H1 (cell line): ENCODE results near the gene GCSAML. TPM values are rescaled to one million over a fixed set of nuclear protein-coding genes. Genes with fewer than 3 reads are reported as not detected.

Experiments used
- CTCF ChIA-PET: fragments of 300-600 bp; sonication (Branson Sonifier 250); formaldehyde crosslinking; loops from one replicate; lab custom pipeline; 2021; ENCODE audit not compliant: partially characterized antibody; lab: Charles Lee
- POLR2A ChIA-PET: fragments of 300-600 bp; sonication (Branson Sonifier 250); formaldehyde crosslinking; loops from one replicate; lab custom pipeline; 2021; ENCODE audit warnings: inconsistent platforms; ENCODE audit not compliant: partially characterized antibody; lab: Charles Lee
- DNase-seq, 2 experiments: peaks; one replicate each; pipeline versions ENCODE4 v3.0.0 to v3.0.0-alpha.2; 2010 to 2022; ENCODE audit warnings: low spot score in 2 of 2, low read depth in 1 of 2, mixed read lengths in 1 of 2
- FAIRE-seq: peaks from 2 replicates; lab custom pipeline; 2011; peaks lifted over from hg19 to GRCh38; lab: Jason Lieb, UNC
- H2AFZ ChIP-seq: 2 replicates; pipeline ENCODE4 v1.8.1; 2012; ENCODE audit warnings: low read length, inconsistent platforms
- H2AK5ac ChIP-seq: 2 replicates; pipeline ENCODE4 v1.6.1; 2013; ENCODE audit warnings: low read depth, low read length
- H2BK120ac ChIP-seq: replicated peaks from 2 replicates; pipeline ENCODE3; 2013; ENCODE audit warnings: low read depth, low read length, inconsistent platforms
- H2BK12ac ChIP-seq: 2 replicates; pipeline ENCODE4 v1.6.1; 2013; ENCODE audit warnings: low read depth, low read length
- H2BK15ac ChIP-seq: 2 replicates; pipeline ENCODE4 v1.6.1; 2013; ENCODE audit warnings: low read length
- H2BK20ac ChIP-seq: 2 replicates; pipeline ENCODE4 v1.6.1; 2013; ENCODE audit warnings: low read length
- H2BK5ac ChIP-seq: 2 replicates; pipeline ENCODE4 v1.6.1; 2013; ENCODE audit warnings: low read depth, low read length
- H3K14ac ChIP-seq: 2 replicates; pipeline ENCODE4 v1.6.1; 2013; ENCODE audit warnings: inconsistent platforms; ENCODE audit not compliant: insufficient read length
- H3K18ac ChIP-seq: 2 replicates; pipeline ENCODE4 v1.6.1; 2013; ENCODE audit warnings: low read length; ENCODE audit errors: extremely low read depth
- H3K23ac ChIP-seq: 2 replicates; pipeline ENCODE4 v1.6.1; 2013; ENCODE audit warnings: inconsistent platforms; ENCODE audit not compliant: insufficient read length
- H3K23me2 ChIP-seq: 2 replicates; pipeline ENCODE4 v1.6.1; 2013; ENCODE audit warnings: low read depth, low read length
- H3K27ac ChIP-seq: 2 replicates; pipeline ENCODE4 v1.6.1; 2011; ENCODE audit warnings: low read depth, low read length, inconsistent platforms
- H3K27me3 ChIP-seq, 4 experiments: replicated peaks in 1 of 4; 1 replicate in 1 of 4; 2 replicates in 3 of 4; pipeline versions ENCODE4 v1.6.1 to v1.8.1; 2011 to 2013; ENCODE audit warnings: low read length in 3 of 4, mild to moderate bottlenecking in 3 of 4, inconsistent platforms in 2 of 4, mixed read lengths in 2 of 4, moderate library complexity in 1 of 4; ENCODE audit not compliant: control insufficient read depth in 3 of 4, insufficient read depth in 3 of 4; ENCODE audit errors: extremely low read depth in 1 of 4
- H3K36me3 ChIP-seq, 4 experiments: 2 replicates each; pipeline versions ENCODE4 v1.6.1 to v1.8.1; 2011 to 2013; ENCODE audit warnings: mild to moderate bottlenecking in 4 of 4, low read length in 3 of 4, moderate library complexity in 2 of 4, control low read depth in 1 of 4, inconsistent platforms in 1 of 4; ENCODE audit not compliant: insufficient read depth in 4 of 4, control insufficient read depth in 2 of 4
- H3K4ac ChIP-seq: replicated peaks from 2 replicates; pipeline ENCODE3; 2013; ENCODE audit warnings: low read length, low read depth, mixed read lengths, inconsistent platforms; ENCODE audit not compliant: insufficient read length
- H3K4me1 ChIP-seq, 4 experiments: replicated peaks in 1 of 4; 1 replicate in 1 of 4; 2 replicates in 3 of 4; pipeline versions ENCODE4 v1.6.1 to v1.8.1; 2011 to 2013; ENCODE audit warnings: low read length in 3 of 4, inconsistent platforms in 2 of 4, mixed read lengths in 1 of 4; ENCODE audit not compliant: insufficient read depth in 4 of 4, control insufficient read depth in 3 of 4
- H3K4me2 ChIP-seq, 2 experiments: 2 replicates each; pipeline versions ENCODE4 v1.6.1 to v1.8.1; 2011 to 2013; ENCODE audit warnings: low read depth in 2 of 2, low read length in 2 of 2, control low read depth in 1 of 2, inconsistent platforms in 1 of 2, mild to moderate bottlenecking in 1 of 2; ENCODE audit not compliant: insufficient read depth in 1 of 2
- H3K4me3 ChIP-seq, 4 experiments: fragments of 200-600, 300-600 bp in 1 of 4; sonication (generic), shearing (Covaris generic), sonication (Bioruptor Twin) in 1 of 4; 2 replicates each; pipeline versions ENCODE4 v1.5.1 to v1.8.1; 2011 to 2016; ENCODE audit warnings: low read length in 4 of 4, low read depth in 3 of 4, control low read depth in 2 of 4, inconsistent platforms in 2 of 4, mild to moderate bottlenecking in 2 of 4, mixed read lengths in 1 of 4, moderate library complexity in 1 of 4; ENCODE audit not compliant: insufficient read depth in 2 of 4; ENCODE audit errors: extremely low read depth in 1 of 4
- H3K56ac ChIP-seq: replicated peaks from 2 replicates; pipeline ENCODE3; 2013; ENCODE audit warnings: low read depth, mild to moderate bottlenecking, mixed read lengths, low read length, inconsistent platforms; ENCODE audit not compliant: insufficient read length
- H3K79me1 ChIP-seq: 2 replicates; pipeline ENCODE4 v1.6.1; 2013; ENCODE audit warnings: low read depth, low read length, control low read depth
- H3K79me2 ChIP-seq, 2 experiments: 2 replicates each; pipeline versions ENCODE4 v1.6.1 to v1.8.1; 2012 to 2013; ENCODE audit warnings: low read length in 2 of 2, mild to moderate bottlenecking in 2 of 2, inconsistent platforms in 1 of 2; ENCODE audit not compliant: insufficient read depth in 2 of 2, control insufficient read depth in 1 of 2
- H3K9ac ChIP-seq, 4 experiments: replicated peaks in 1 of 4; 1 replicate in 1 of 4; 2 replicates in 3 of 4; pipeline versions ENCODE4 v1.6.1 to v1.8.1; 2011 to 2013; ENCODE audit warnings: low read depth in 3 of 4, low read length in 3 of 4, control low read depth in 2 of 4, mild to moderate bottlenecking in 2 of 4, moderate library complexity in 2 of 4, inconsistent platforms in 1 of 4; ENCODE audit errors: extremely low read depth in 1 of 4
- H3K9me3 ChIP-seq, 2 experiments: 2 replicates each; pipeline versions ENCODE4 v1.6.1 to v1.8.1; 2012 to 2013; ENCODE audit warnings: mild to moderate bottlenecking in 2 of 2, moderate library complexity in 2 of 2, control low read depth in 1 of 2, inconsistent platforms in 1 of 2, low read depth in 1 of 2, low read length in 1 of 2, mixed read lengths in 1 of 2; ENCODE audit not compliant: insufficient read depth in 2 of 2
- H4K20me1 ChIP-seq, 2 experiments: replicated peaks in 1 of 2; 2 replicates each; pipeline versions ENCODE3 to v1.8.1; 2011 to 2013; ENCODE audit warnings: inconsistent platforms in 2 of 2, low read length in 2 of 2, mild to moderate bottlenecking in 1 of 2; ENCODE audit not compliant: insufficient read depth in 2 of 2, control insufficient read depth in 1 of 2
- H4K5ac ChIP-seq: 2 replicates; pipeline ENCODE4 v1.6.1; 2013; ENCODE audit warnings: low read length, low read depth, mixed read lengths, inconsistent platforms; ENCODE audit not compliant: insufficient read length
- H4K8ac ChIP-seq: 2 replicates; pipeline ENCODE4 v1.8.0; 2013; ENCODE audit warnings: mild to moderate bottlenecking, moderate library complexity, low read length, inconsistent platforms; ENCODE audit not compliant: insufficient read depth; ENCODE audit errors: extremely low read depth
- H4K91ac ChIP-seq: replicated peaks from 2 replicates; pipeline ENCODE3; 2013; ENCODE audit warnings: low read length, mixed read lengths, inconsistent platforms; ENCODE audit not compliant: insufficient read length
- ASH2L ChIP-seq: fragments of 200-600, 300-600 bp; sonication (generic); IDR thresholded peaks from one replicate; pipeline ENCODE4 v1.7.1; 2017; ENCODE audit warnings: low read length
- CHD2 ChIP-seq: IDR thresholded peaks from 2 replicates; pipeline ENCODE4 v1.6.1; 2012; ENCODE audit warnings: low read length, improper control_type of control experiment
- CREB1 ChIP-seq: IDR thresholded peaks from 2 replicates; pipeline ENCODE4 v1.6.1; 2012; ENCODE audit warnings: inconsistent platforms
- CTCF ChIP-seq, 3 experiments: IDR thresholded peaks; 1 replicate in 2 of 3; 2 replicates in 1 of 3; pipeline versions ENCODE4 v1.5.1 to v1.6.1; 2011; ENCODE audit warnings: low read length in 3 of 3, mild to moderate bottlenecking in 3 of 3, inconsistent platforms in 2 of 3, low read depth in 1 of 3, moderate library complexity in 1 of 3; ENCODE audit not compliant: insufficient read depth in 1 of 3; ENCODE audit errors: control extremely low read depth in 1 of 3
- HDAC6 ChIP-seq: IDR thresholded peaks from one replicate; pipeline ENCODE4 v1.7.1; 2012; ENCODE audit warnings: low read depth, mild to moderate bottlenecking, inconsistent platforms, low read length, moderate library complexity
- MAX ChIP-seq: IDR thresholded peaks from 2 replicates; pipeline ENCODE4 v1.6.1; 2012; ENCODE audit warnings: inconsistent platforms
- PHF8 ChIP-seq: fragments of 200-600 bp; sonication (generic); conservative IDR thresholded peaks from 2 replicates; pipeline ENCODE4 v1.7.1; 2012; ENCODE audit warnings: low read depth, mild to moderate bottlenecking, inconsistent platforms, low read length, moderate library complexity
- POLR2A ChIP-seq, 2 experiments: IDR thresholded peaks; 1 replicate in 1 of 2; 2 replicates in 1 of 2; pipeline ENCODE4 v1.6.1; 2011; ENCODE audit warnings: low read depth in 2 of 2, low read length in 2 of 2, mild to moderate bottlenecking in 2 of 2; ENCODE audit errors: control extremely low read depth in 1 of 2
- SAP30 ChIP-seq: fragments of 300-600 bp; sonication (generic); IDR thresholded peaks from 2 replicates; pipeline ENCODE4 v1.7.1; 2012; ENCODE audit warnings: low read length, moderate library complexity, mild to moderate bottlenecking, inconsistent platforms; ENCODE audit not compliant: insufficient read depth, insufficient replicate concordance
- TAF1 ChIP-seq: IDR thresholded peaks from 2 replicates; pipeline ENCODE4 v1.6.1; 2011; ENCODE audit warnings: mild to moderate bottlenecking, low read depth, low read length
- TAF7 ChIP-seq: optimal IDR thresholded peaks from 2 replicates; pipeline ENCODE3; 2011; ENCODE audit warnings: low read depth, mild to moderate bottlenecking, inconsistent platforms, low read length, moderate library complexity, borderline replicate concordance
- TBP ChIP-seq: IDR thresholded peaks from 2 replicates; pipeline ENCODE4 v1.6.1; 2011; ENCODE audit warnings: low read depth, low read length, improper control_type of control experiment
- WGBS, 2 experiments: shearing (Covaris generic) in 1 of 2; methylation state at CpG; one replicate each; pipeline versions ENCODE4 v1.1.6 to v1.1.7; 2013 to 2015; ENCODE audit warnings: low lambda C conversion rate in 2 of 2, mixed read lengths in 2 of 2, inconsistent platforms in 1 of 2, low coverage in 1 of 2, missing lambda C conversion rate in 1 of 2; ENCODE audit not compliant: insufficient replicate concordance in 2 of 2, insufficient coverage in 1 of 2, insufficient read length in 1 of 2; ENCODE audit errors: extremely low coverage in 1 of 2, missing lambda C conversion rate in 1 of 2; 5-methylcytosine and 5-hydroxymethylcytosine counted together
- polyA plus RNA-seq, 7 experiments: library from polyadenylated mRNA; depleted of rRNA in 3 of 7; stranded (reverse) in 5 of 7; unstranded in 2 of 7; fragments of >200 nt in 5 of 7; fragments of 200-250 nt in 2 of 7; gene quantifications; 1 replicate in 5 of 7; 2 replicates in 1 of 7; 4 replicates in 1 of 7; pipeline versions ENCODE4 v1.2.1 to v1.2.3, GENCODE V29; 2011 to 2013; ENCODE audit warnings: missing spikeins in 2 of 7, mixed read lengths in 2 of 7
- total RNA-seq: library from RNA; stranded (reverse); fragmentation: NEBNext Ultra II Directional; extraction: Animal tissue kit (Norgen Biotek cat#: 25700); gene quantifications from 2 replicates; pipeline ENCODE4 v1.2.1, GENCODE V29; 2021

The GCSAML gene
- total and polyA plus RNA-seq, 2 of the 8 experiments (the other 6 are each of a cell fraction or from before 2014, with no cell fraction given) = not detected

- Histone ChIP-seq H3K23me2 (no peaks in the 10 kb centered on the region), H2BK15ac (no peak overlapping the region), H3K56ac (no peak overlapping the region), H2AFZ (no peak overlapping the region), H3K79me2 (no peaks in the 10 kb centered on the region), H4K91ac (no peak overlapping the region), H4K20me1 (no peaks in the 10 kb centered on the region), H2BK12ac (no peak overlapping the region), H4K8ac (no peak overlapping the region), H3K23ac (no peak overlapping the region), H4K5ac (no peak overlapping the region), H2AK5ac (no peak overlapping the region), H3K36me3 (no peaks in the 10 kb centered on the region), H2BK120ac (no peak overlapping the region), H3K27me3 (no peaks in the 10 kb centered on the region), H3K79me1 (no peaks in the 10 kb centered on the region), H3K4me3 (no peak overlapping the region), H2BK5ac (no peak overlapping the region), H3K9ac (no peak overlapping the region), H3K9me3 (peaks cover 18 to 40% of the 10 kb centered on the region in 2 experiments), H2BK20ac (no peak overlapping the region), H3K4me2 (no peak overlapping the region), H3K14ac (no peak overlapping the region), H3K4me1 (no peaks in the 10 kb centered on the region), H3K4ac (no peak overlapping the region), H3K27ac (no peak overlapping the region), H3K18ac (no peak overlapping the region)
- WGBS, 2 experiments = 79% methylated on average over 1 of the region's 1 CpG; no CpG with 5 or more reads in 1 of the 2 experiments
- ChIA-PET POLR2A (no interaction called here), CTCF (interaction anchor here (0.7 kb wide), 1 partner anchor 29 kb away, joined by 3 read pairs; no protein-coding TSS in a partner anchor)
- FAIRE-seq (no peak), DNase-seq (no peak)
- TF ChIP-seq CHD2 (no peak), ASH2L (no peak), PHF8 (no peak), SAP30 (no peak), CREB1 (no peak), CTCF (IDR thresholded peaks at IDR 0.05; ENCODE audit: control extremely low read depth in 1 of 3, insufficient read depth in 1 of 3, low read depth in 1 of 3, low read length in 3 of 3) (no peak), MAX (no peak), TAF7 (no peak), POLR2A (IDR thresholded peaks at IDR 0.05; ENCODE audit: control extremely low read depth in 1 of 2, low read depth in 2 of 2, low read length in 2 of 2) (no peak), HDAC6 (no peak), TAF1 (no peak), TBP (no peak)
Observed at GRCh38 chr1:247529771-247530355, 19.1 kb upstream of the GCSAML start.
